ENCODE data around the gene SPATA3. TPM values are rescaled to one million over a fixed set of nuclear protein-coding genes. Genes with fewer than 3 reads are reported as not detected.

Gene SPATA3
- polyA plus RNA-seq, 1 donor (not counting 4 experiments of a cell fraction or from before 2014, with no cell fraction given) = not detected

DNA sequence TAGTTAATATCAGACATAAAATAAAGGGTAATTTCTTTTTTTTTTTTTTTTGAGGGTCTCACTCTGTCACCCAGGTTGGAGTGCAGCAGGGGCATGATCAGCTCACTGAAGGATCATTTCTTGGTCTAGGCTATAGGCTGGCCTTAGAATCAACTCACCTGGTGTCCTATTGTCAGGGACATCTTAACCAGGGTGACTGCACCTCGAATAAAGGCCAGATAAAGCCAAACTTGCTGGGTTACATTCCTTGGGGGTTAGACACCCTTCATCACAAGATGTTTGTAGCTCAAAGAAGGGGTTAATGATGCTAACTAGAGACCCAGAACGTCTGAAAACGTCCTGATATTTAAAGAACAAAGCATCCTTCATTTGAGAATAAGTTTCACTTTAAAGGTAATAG lies 17.9 kb downstream of the SPATA3 start:
- TF ChIP-seq, protein P1, sequence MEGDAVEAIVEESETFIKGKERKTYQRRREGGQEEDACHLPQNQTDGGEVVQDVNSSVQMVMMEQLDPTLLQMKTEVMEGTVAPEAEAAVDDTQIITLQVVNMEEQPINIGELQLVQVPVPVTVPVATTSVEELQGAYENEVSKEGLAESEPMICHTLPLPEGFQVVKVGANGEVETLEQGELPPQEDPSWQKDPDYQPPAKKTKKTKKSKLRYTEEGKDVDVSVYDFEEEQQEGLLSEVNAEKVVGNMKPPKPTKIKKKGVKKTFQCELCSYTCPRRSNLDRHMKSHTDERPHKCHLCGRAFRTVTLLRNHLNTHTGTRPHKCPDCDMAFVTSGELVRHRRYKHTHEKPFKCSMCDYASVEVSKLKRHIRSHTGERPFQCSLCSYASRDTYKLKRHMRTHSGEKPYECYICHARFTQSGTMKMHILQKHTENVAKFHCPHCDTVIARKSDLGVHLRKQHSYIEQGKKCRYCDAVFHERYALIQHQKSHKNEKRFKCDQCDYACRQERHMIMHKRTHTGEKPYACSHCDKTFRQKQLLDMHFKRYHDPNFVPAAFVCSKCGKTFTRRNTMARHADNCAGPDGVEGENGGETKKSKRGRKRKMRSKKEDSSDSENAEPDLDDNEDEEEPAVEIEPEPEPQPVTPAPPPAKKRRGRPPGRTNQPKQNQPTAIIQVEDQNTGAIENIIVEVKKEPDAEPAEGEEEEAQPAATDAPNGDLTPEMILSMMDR (optimal IDR thresholded peaks at IDR 0.05 in 1 of 3, IDR thresholded peaks at IDR 0.05 in 1 of 3, conservative IDR thresholded peaks at IDR 0.05 in 1 of 3; ENCODE audit: extremely low read depth in 1 of 3, insufficient read depth in 2 of 3, low read length in 3 of 3) = no peak
- no peak for TF ChIP-seq EZH2 (IDR thresholded peaks at IDR 0.05; ENCODE audit: low read length)
- H4K20me1 ChIP-seq (ENCODE audit: control insufficient read depth, extremely low read depth, insufficient read depth, low read length) = no peaks in the 10 kb centered on the region
- no peaks in the 10 kb centered on the region for H3K9me3 ChIP-seq (ENCODE audit: control insufficient read depth, low read depth, low read length)
- H3K36me3 ChIP-seq (ENCODE audit: control insufficient read depth in 2 of 2, extremely low read depth in 1 of 2, insufficient read depth in 2 of 2, low read length in 2 of 2) = no peaks in the 10 kb centered on the region
- H3K27me3 ChIP-seq (ENCODE audit: control insufficient read depth, extremely low read depth, insufficient read depth, low read length) = peaks cover 12% of the 10 kb centered on the region
- no peak for DNase-seq (ENCODE audit: low read depth, low spot score)
- no peak for FAIRE-seq
- no peak overlapping the region for H3K27ac ChIP-seq (ENCODE audit: control insufficient read depth, insufficient read depth, low read length)
- H3K4me1 ChIP-seq (ENCODE audit: control insufficient read depth, extremely low read depth, insufficient read depth, low read length) = no peaks in the 10 kb centered on the region
- no peak overlapping the region for H3K9ac ChIP-seq (ENCODE audit: control insufficient read depth, extremely low read depth, insufficient read depth, low read length)
- no peaks in the 10 kb centered on the region for H3K9me1 ChIP-seq (ENCODE audit: control insufficient read depth, extremely low read depth, insufficient read depth, low read length)
- no peaks in the 10 kb centered on the region for H3K79me2 ChIP-seq (ENCODE audit: control insufficient read depth, insufficient read depth, low read length)
- H2AFZ ChIP-seq (ENCODE audit: control insufficient read depth, low read length) = no peak overlapping the region
- no peak overlapping the region for H3K4me2 ChIP-seq (ENCODE audit: control insufficient read depth, extremely low read depth, insufficient read depth, low read depth, low read length)
- dilution Hi-C loops (cut with MboI; ENCODE audit: extremely low pct_ligation_motif_present, low sequenced_read_pairs) = no loop called here
- no peak overlapping the region for H3K4me3 ChIP-seq (ENCODE audit: control insufficient read depth in 2 of 3, extremely low read depth in 1 of 3, insufficient read depth in 2 of 3, low read depth in 1 of 3, low read length in 3 of 3)

DNA sequence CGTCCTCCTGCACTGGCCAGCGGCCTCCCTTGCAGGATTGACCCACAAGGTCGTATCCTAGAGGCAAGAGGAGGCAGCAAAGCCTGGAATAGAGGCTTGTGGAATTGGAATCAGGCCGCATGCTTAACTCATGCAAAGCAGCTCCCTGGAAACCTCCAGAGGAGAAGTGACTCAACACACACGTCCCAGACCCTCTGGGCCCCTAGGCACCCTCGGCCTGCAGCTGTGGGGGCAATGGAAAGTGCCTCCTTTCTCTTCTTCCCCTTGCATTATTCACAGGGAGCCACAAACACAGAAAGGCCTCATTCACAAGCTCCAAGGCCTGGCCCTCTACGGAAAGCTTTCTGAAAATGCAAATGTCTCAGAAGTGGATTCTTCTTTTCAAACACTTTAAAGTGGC lies 19.6 kb downstream of the SPATA3 start:
- no peaks in the 10 kb centered on the region for H3K9me1 ChIP-seq (ENCODE audit: control insufficient read depth, extremely low read depth, insufficient read depth, low read length)
- no peaks in the 10 kb centered on the region for H3K36me3 ChIP-seq (ENCODE audit: control insufficient read depth in 2 of 2, extremely low read depth in 1 of 2, insufficient read depth in 2 of 2, low read length in 2 of 2)
- FAIRE-seq (no peak), DNase-seq (ENCODE audit: low read depth, low spot score) (no peak)
- H3K27ac ChIP-seq (ENCODE audit: control insufficient read depth, insufficient read depth, low read length) = no peak overlapping the region
- H2AFZ ChIP-seq (ENCODE audit: control insufficient read depth, low read length) = no peak overlapping the region
- H4K20me1 ChIP-seq (ENCODE audit: control insufficient read depth, extremely low read depth, insufficient read depth, low read length) = no peaks in the 10 kb centered on the region
- no peaks in the 10 kb centered on the region for H3K79me2 ChIP-seq (ENCODE audit: control insufficient read depth, insufficient read depth, low read length)
- no peak overlapping the region for H3K9ac ChIP-seq (ENCODE audit: control insufficient read depth, extremely low read depth, insufficient read depth, low read length)
- H3K9me3 ChIP-seq (ENCODE audit: control insufficient read depth, low read depth, low read length) = no peaks in the 10 kb centered on the region
- H3K4me3 ChIP-seq (ENCODE audit: control insufficient read depth in 2 of 3, extremely low read depth in 1 of 3, insufficient read depth in 2 of 3, low read depth in 1 of 3, low read length in 3 of 3) = no peak overlapping the region
- dilution Hi-C loops (cut with MboI; ENCODE audit: extremely low pct_ligation_motif_present, low sequenced_read_pairs) = no loop called here
- no peaks in the 10 kb centered on the region for H3K4me1 ChIP-seq (ENCODE audit: control insufficient read depth, extremely low read depth, insufficient read depth, low read length)
- peaks cover 8% of the 10 kb centered on the region for H3K27me3 ChIP-seq (ENCODE audit: control insufficient read depth, extremely low read depth, insufficient read depth, low read length)
- no peak for TF ChIP-seq EZH2 (IDR thresholded peaks at IDR 0.05; ENCODE audit: low read length)
- TF ChIP-seq, protein P1 (optimal IDR thresholded peaks at IDR 0.05 in 1 of 3, IDR thresholded peaks at IDR 0.05 in 1 of 3, conservative IDR thresholded peaks at IDR 0.05 in 1 of 3; ENCODE audit: extremely low read depth in 1 of 3, insufficient read depth in 2 of 3, low read length in 3 of 3) = no peak
- H3K4me2 ChIP-seq (ENCODE audit: control insufficient read depth, extremely low read depth, insufficient read depth, low read depth, low read length) = no peak overlapping the region

All from keratinocyte (primary cell).